Spleen (tissue), 11 donors: Measurements from ENCODE around the gene SYNJ2. TPM values are rescaled to one million over a fixed set of nuclear protein-coding genes. Genes with fewer than 3 reads are reported as not detected.

Experiments
- DNase-seq: peaks from one replicate; pipeline ENCODE4 v3.0.0-alpha.2; 2020
- H3K27ac ChIP-seq, 8 donors: fragments of 200-600 bp; sonication (generic) in 7 of 8; 1 replicate in 4 of 8; 2 replicates in 4 of 8; pipeline versions ENCODE4 v1.5.0 to v1.8.0; 2016 to 2021; ENCODE audit warnings: inconsistent platforms in 4 of 8, mild to moderate bottlenecking in 4 of 8, moderate library complexity in 1 of 8
- H3K27me3 ChIP-seq, 7 donors: fragments of 200-600 bp; sonication (generic) in 6 of 7; replicated peaks in 1 of 7; 1 replicate in 4 of 7; 2 replicates in 3 of 7; pipeline versions ENCODE4 v1.5.0 to v1.8.0; 2016 to 2021; ENCODE audit warnings: inconsistent platforms in 3 of 7, mild to moderate bottlenecking in 1 of 7
- H3K36me3 ChIP-seq, 6 donors: fragments of 200-600 bp; sonication (generic) in 5 of 6; 1 replicate in 4 of 6; 2 replicates in 2 of 6; pipeline versions ENCODE4 v1.5.0 to v1.8.0; 2016 to 2021; ENCODE audit warnings: inconsistent platforms in 2 of 6
- H3K4me1 ChIP-seq, 6 donors: fragments of 200-600 bp; sonication (generic) in 5 of 6; 1 replicate in 3 of 6; 2 replicates in 3 of 6; pipeline versions ENCODE4 v1.5.0 to v1.8.0; 2016 to 2021; ENCODE audit warnings: inconsistent platforms in 3 of 6
- H3K4me3 ChIP-seq, 8 donors: fragments of 200-600 bp; sonication (generic) in 7 of 8; 1 replicate in 4 of 8; 2 replicates in 4 of 8; pipeline versions ENCODE4 v1.5.0 to v1.8.0; 2016 to 2021; ENCODE audit warnings: inconsistent platforms in 4 of 8, mild to moderate bottlenecking in 4 of 8, moderate library complexity in 2 of 8
- H3K9me3 ChIP-seq, 8 donors: fragments of 200-600 bp; sonication (generic) in 7 of 8; 1 replicate in 4 of 8; 2 replicates in 4 of 8; pipeline versions ENCODE4 v1.5.0 to v1.8.0; 2016 to 2021; ENCODE audit warnings: inconsistent platforms in 4 of 8
- CTCF ChIP-seq, 11 experiments: fragments of 200-600 bp in 7 of 11; fragments of 450-650 bp in 4 of 11; sonication (generic) in 4 of 11; IDR thresholded peaks in 8 of 11; conservative IDR thresholded peaks in 3 of 11; 1 replicate in 7 of 11; 2 replicates in 4 of 11; pipeline versions ENCODE4 v1.4.0 to v1.8.0; 2016 to 2021; ENCODE audit warnings: antibody characterized with exemption in 11 of 11, inconsistent platforms in 4 of 11, mild to moderate bottlenecking in 1 of 11
- POLR2A ChIP-seq, 3 donors: fragments of 450-650 bp; IDR thresholded peaks; one replicate each; pipeline ENCODE4 v1.5.1; 2017; ENCODE audit warnings: antibody characterized with exemption in 3 of 3, mild to moderate bottlenecking in 1 of 3
- POLR2AphosphoS5 ChIP-seq, 3 donors: sonication (generic); formaldehyde crosslinking; IDR thresholded peaks; one replicate each; pipeline ENCODE4 v1.5.1; 2017; ENCODE audit warnings: antibody characterized with exemption in 3 of 3
- WGBS, 5 donors: extraction: QIAGEN DNeasy Blood & Tissue Kit in 3 of 5; methylation state at CpG; one replicate each; pipeline versions ENCODE4 v1.1.5 to v1.1.7; 2013 to 2018; 5-methylcytosine and 5-hydroxymethylcytosine counted together
- intact Hi-C: fragments of 100-400 bp; cut with DNase I; formaldehyde crosslinking; loops from one replicate; pipeline ENCODE4 v1.15.0; 2023; ENCODE audit warnings: low total_unique reads
- polyA plus RNA-seq, 3 donors: library from polyadenylated mRNA; stranded (reverse); fragments of 200-250 nt; gene quantifications; one replicate each; pipeline ENCODE4 v1.2.1, GENCODE V29; 2013
- total RNA-seq, 7 donors: library from RNA; depleted of rRNA in 3 of 7; stranded (reverse); fragments of >200 nt in 3 of 7; fragmentation: NEBNext Ultra II Directional in 4 of 7; extraction: Animal tissue kit (Norgen Biotek cat#: 25700) in 4 of 7; gene quantifications; one replicate each; pipeline versions ENCODE4 v1.1.0 to v1.2.1, GENCODE V29; 2016 to 2021
- donor health status: healthy with polysubstance abuse.
- donor health status: DM: no; HTN: no; CAD: no; lungs with moderate emphysema.
- donor health status: DM: no; HTN: no; CAD: no.
- donor health status: Bipolar disorder and iron deficiency.
- donor health status: healthy.
- donor health status: DM: no; HTN: no; CAD: no.
- donor health status: DM: yes; HTN: yes; CAD: no.

SYNJ2 gene
- total and polyA plus RNA-seq, 10 donors: 2.4 to 34.0 (median 9.2) TPM

- intact Hi-C loops: no loop called here
- H3K36me3 ChIP-seq: peaks cover 0 to 96% (median 29%) of the 10 kb centered on the region in 6 donors
- DNase-seq: no peak
Measured at GRCh38 chr6:158078320-158078719, 96.7 kb downstream of the SYNJ2 start.

GRCh38 chr6:158080849-158081656, 99.4 kb downstream of the SYNJ2 start:
- WGBS, 5 donors: 73 to 87% (median 83%) methylated on average over 17 to 18 of the region's 18 CpGs
- peaks cover 0 to 97% (median 44%) of the 10 kb centered on the region in 6 donors for H3K36me3 ChIP-seq
- H3K4me1 ChIP-seq: peaks cover 0 to 16% (median 1%) of the 10 kb centered on the region in 6 donors
- no peaks in the 10 kb centered on the region for H3K27me3 ChIP-seq
- intact Hi-C loops: no loop called here
- H3K9me3 ChIP-seq: no peaks in the 10 kb centered on the region
- DNase-seq: no peak
- TF ChIP-seq POLR2AphosphoS5 (IDR thresholded peaks at IDR 0.05) (no peak), POLR2A (IDR thresholded peaks at IDR 0.05) (no peak), CTCF (IDR thresholded peaks at IDR 0.05 in 8 of 11, conservative IDR thresholded peaks at IDR 0.05 in 3 of 11) (no peak)
- peak overlapping the region in 2 of 8 donors; percentile 68 to 83 for H3K27ac ChIP-seq
- H3K4me3 ChIP-seq: no peak overlapping the region

More at GRCh38 chr6:158078320-158078719, 96.7 kb downstream of the SYNJ2 start:
- Histone ChIP-seq H3K4me3 (no peak overlapping the region), H3K9me3 (no peaks in the 10 kb centered on the region), H3K27ac (no peak overlapping the region), H3K27me3 (no peaks in the 10 kb centered on the region), H3K4me1 (peaks cover 0 to 10% (median 1%) of the 10 kb centered on the region in 6 donors)
- 76 to 93% (median 80%) methylated on average over 7 of the region's 7 CpGs for WGBS, 5 donors
- no peak for TF ChIP-seq POLR2AphosphoS5 (IDR thresholded peaks at IDR 0.05)
- no peak for TF ChIP-seq POLR2A (IDR thresholded peaks at IDR 0.05)
- no peak for TF ChIP-seq CTCF (IDR thresholded peaks at IDR 0.05 in 8 of 11, conservative IDR thresholded peaks at IDR 0.05 in 3 of 11)

- H3K27me3 ChIP-seq: no peaks in the 10 kb centered on the region
- WGBS, 5 donors: 67 to 90% (median 88%) methylated on average over 6 of the region's 6 CpGs
- DNase-seq: no peak
- peaks cover 0 to 21% (median 1%) of the 10 kb centered on the region in 6 donors for H3K4me1 ChIP-seq
- TF ChIP-seq POLR2A (IDR thresholded peaks at IDR 0.05): no peak
- no peak for TF ChIP-seq POLR2AphosphoS5 (IDR thresholded peaks at IDR 0.05)
- no peak for TF ChIP-seq CTCF (IDR thresholded peaks at IDR 0.05 in 8 of 11, conservative IDR thresholded peaks at IDR 0.05 in 3 of 11)
- H3K4me3 ChIP-seq: no peak overlapping the region
- intact Hi-C loops: no loop called here
- peaks cover 0 to 97% (median 43%) of the 10 kb centered on the region in 6 donors for H3K36me3 ChIP-seq
- no peaks in the 10 kb centered on the region for H3K9me3 ChIP-seq
- peak overlapping the region in 4 of 8 donors; percentile 51 to 83 (median 72) for H3K27ac ChIP-seq
Measured at GRCh38 chr6:158081657-158081935, 99.9 kb downstream of the SYNJ2 start.
